Measurements from ENCODE around the gene SLC9A7.

GRCh38 chrX:46573331-46573891 is 185.5 kb downstream of the SLC9A7 start, which contains the start of gene CHST7:
- TF ChIP-seq CTCF (IDR thresholded peaks at IDR 0.05) (no peak), POLR2A (IDR thresholded peaks at IDR 0.05) (no peak), POLR2AphosphoS5 (IDR thresholded peaks at IDR 0.05) (no peak)
